ENCODE measurements around the gene SLC39A9. TPM values are rescaled to one million over a fixed set of nuclear protein-coding genes. Genes with fewer than 3 reads are reported as not detected.

The SLC39A9 gene
- total and polyA plus RNA-seq, 10 of the 15 experiments (the other 5 are each of a cell fraction or from before 2014, with no cell fraction given): 19.9 to 109 (median 46.9) TPM

- TF ChIP-seq RAD21 (IDR thresholded peaks at IDR 0.05; ENCODE audit: insufficient read depth, low read depth, low read length) (peak; percentile 92), ETV6 (conservative IDR thresholded peaks at IDR 0.05 in 1 of 2, IDR thresholded peaks at IDR 0.05 in 1 of 2; ENCODE audit: borderline replicate concordance in 1 of 2, low read depth in 1 of 2) (no peak), BMI1 (IDR thresholded peaks at IDR 0.05; ENCODE audit: borderline replicate concordance) (no peak), ZSCAN29 (IDR thresholded peaks at IDR 0.05) (no peak), STAT3 (IDR thresholded peaks at IDR 0.05; ENCODE audit: low read depth, low read length) (no peak), SIX5 (IDR thresholded peaks at IDR 0.05; ENCODE audit: low read depth, low read length, severe bottlenecking) (no peak), ZNF24 (IDR thresholded peaks at IDR 0.05) (0 out of 2 replicates have a peak, but pooled peaks have one; percentile 9), MLLT1 (IDR thresholded peaks at IDR 0.05) (no peak), MEF2A (IDR thresholded peaks at IDR 0.05; ENCODE audit: insufficient read depth, low read depth, low read length) (no peak), IKZF1 (conservative IDR thresholded peaks at IDR 0.05) (no peak), EZH2 (IDR thresholded peaks at IDR 0.05; ENCODE audit: borderline replicate concordance, control insufficient read depth, low read depth, low read length) (no peak), CTCF (IDR thresholded peaks at IDR 0.05 in 2 of 3, conservative IDR thresholded peaks at IDR 0.05 in 1 of 3; ENCODE audit: control insufficient read depth in 2 of 3, extremely low read depth in 1 of 3, insufficient read depth in 1 of 3, low read depth in 3 of 3, low read length in 3 of 3) (peak; percentile 69 to 91 (median 81); a peak in 5 of 6 replicates), HDAC6 (IDR thresholded peaks at IDR 0.05; ENCODE audit: unreplicated experiment) (no peak)
- TF ChIP-seq, protein P1, sequence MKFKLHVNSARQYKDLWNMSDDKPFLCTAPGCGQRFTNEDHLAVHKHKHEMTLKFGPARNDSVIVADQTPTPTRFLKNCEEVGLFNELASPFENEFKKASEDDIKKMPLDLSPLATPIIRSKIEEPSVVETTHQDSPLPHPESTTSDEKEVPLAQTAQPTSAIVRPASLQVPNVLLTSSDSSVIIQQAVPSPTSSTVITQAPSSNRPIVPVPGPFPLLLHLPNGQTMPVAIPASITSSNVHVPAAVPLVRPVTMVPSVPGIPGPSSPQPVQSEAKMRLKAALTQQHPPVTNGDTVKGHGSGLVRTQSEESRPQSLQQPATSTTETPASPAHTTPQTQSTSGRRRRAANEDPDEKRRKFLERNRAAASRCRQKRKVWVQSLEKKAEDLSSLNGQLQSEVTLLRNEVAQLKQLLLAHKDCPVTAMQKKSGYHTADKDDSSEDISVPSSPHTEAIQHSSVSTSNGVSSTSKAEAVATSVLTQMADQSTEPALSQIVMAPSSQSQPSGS (IDR thresholded peaks at IDR 0.05; ENCODE audit: low read length): no peak
- TF ChIP-seq, protein P2, sequence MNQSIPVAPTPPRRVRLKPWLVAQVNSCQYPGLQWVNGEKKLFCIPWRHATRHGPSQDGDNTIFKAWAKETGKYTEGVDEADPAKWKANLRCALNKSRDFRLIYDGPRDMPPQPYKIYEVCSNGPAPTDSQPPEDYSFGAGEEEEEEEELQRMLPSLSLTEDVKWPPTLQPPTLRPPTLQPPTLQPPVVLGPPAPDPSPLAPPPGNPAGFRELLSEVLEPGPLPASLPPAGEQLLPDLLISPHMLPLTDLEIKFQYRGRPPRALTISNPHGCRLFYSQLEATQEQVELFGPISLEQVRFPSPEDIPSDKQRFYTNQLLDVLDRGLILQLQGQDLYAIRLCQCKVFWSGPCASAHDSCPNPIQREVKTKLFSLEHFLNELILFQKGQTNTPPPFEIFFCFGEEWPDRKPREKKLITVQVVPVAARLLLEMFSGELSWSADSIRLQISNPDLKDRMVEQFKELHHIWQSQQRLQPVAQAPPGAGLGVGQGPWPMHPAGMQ (IDR thresholded peaks at IDR 0.05; ENCODE audit: borderline replicate concordance): no peak
- TF ChIP-seq, protein P3, sequence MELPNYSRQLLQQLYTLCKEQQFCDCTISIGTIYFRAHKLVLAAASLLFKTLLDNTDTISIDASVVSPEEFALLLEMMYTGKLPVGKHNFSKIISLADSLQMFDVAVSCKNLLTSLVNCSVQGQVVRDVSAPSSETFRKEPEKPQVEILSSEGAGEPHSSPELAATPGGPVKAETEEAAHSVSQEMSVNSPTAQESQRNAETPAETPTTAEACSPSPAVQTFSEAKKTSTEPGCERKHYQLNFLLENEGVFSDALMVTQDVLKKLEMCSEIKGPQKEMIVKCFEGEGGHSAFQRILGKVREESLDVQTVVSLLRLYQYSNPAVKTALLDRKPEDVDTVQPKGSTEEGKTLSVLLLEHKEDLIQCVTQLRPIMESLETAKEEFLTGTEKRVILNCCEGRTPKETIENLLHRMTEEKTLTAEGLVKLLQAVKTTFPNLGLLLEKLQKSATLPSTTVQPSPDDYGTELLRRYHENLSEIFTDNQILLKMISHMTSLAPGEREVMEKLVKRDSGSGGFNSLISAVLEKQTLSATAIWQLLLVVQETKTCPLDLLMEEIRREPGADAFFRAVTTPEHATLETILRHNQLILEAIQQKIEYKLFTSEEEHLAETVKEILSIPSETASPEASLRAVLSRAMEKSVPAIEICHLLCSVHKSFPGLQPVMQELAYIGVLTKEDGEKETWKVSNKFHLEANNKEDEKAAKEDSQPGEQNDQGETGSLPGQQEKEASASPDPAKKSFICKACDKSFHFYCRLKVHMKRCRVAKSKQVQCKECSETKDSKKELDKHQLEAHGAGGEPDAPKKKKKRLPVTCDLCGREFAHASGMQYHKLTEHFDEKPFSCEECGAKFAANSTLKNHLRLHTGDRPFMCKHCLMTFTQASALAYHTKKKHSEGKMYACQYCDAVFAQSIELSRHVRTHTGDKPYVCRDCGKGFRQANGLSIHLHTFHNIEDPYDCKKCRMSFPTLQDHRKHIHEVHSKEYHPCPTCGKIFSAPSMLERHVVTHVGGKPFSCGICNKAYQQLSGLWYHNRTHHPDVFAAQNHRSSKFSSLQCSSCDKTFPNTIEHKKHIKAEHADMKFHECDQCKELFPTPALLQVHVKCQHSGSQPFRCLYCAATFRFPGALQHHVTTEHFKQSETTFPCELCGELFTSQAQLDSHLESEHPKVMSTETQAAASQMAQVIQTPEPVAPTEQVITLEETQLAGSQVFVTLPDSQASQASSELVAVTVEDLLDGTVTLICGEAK (IDR thresholded peaks at IDR 0.05; ENCODE audit: borderline replicate concordance): no peak
- TF ChIP-seq, protein P4, sequence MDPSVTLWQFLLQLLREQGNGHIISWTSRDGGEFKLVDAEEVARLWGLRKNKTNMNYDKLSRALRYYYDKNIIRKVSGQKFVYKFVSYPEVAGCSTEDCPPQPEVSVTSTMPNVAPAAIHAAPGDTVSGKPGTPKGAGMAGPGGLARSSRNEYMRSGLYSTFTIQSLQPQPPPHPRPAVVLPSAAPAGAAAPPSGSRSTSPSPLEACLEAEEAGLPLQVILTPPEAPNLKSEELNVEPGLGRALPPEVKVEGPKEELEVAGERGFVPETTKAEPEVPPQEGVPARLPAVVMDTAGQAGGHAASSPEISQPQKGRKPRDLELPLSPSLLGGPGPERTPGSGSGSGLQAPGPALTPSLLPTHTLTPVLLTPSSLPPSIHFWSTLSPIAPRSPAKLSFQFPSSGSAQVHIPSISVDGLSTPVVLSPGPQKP (IDR thresholded peaks at IDR 0.05; ENCODE audit: low read depth, low read length): no peak
Measured at GRCh38 chr14:69460093-69460701, 61.7 kb downstream of the SLC39A9 start (continued).
